Measurements from ENCODE around the gene COL19A1. TPM values are rescaled to one million over a fixed set of nuclear protein-coding genes. Genes with fewer than 3 reads are reported as not detected.

COL19A1 gene
- total and polyA plus RNA-seq, 12 donors: 0.26 to 2.8 (median 1.7) TPM

- no peaks in the 10 kb centered on the region for H3K9me3 ChIP-seq
- H3K4me3 ChIP-seq: no peak overlapping the region
- WGBS, 2 donors: 72 to 78% methylated on average over 3 of the region's 3 CpGs
- DNase-seq: no peak
- TF ChIP-seq CTCF (IDR thresholded peaks at IDR 0.05): no peak
- no peaks in the 10 kb centered on the region for H3K27me3 ChIP-seq
- intact Hi-C loops (cut with DNase I): no loop called here
- no peaks in the 10 kb centered on the region for H3K4me1 ChIP-seq
- no peak overlapping the region for H3K27ac ChIP-seq
- no peaks in the 10 kb centered on the region for H3K36me3 ChIP-seq
- ATAC-seq: no peak
These were observed 118.2 kb downstream of the COL19A1 start for GRCh38 chr6:69984506-69984905.

- no peak overlapping the region for H3K4me3 ChIP-seq
- H3K4me1 ChIP-seq: no peaks in the 10 kb centered on the region
- WGBS, 2 donors: 71 to 83% methylated on average over 1 of the region's 1 CpG
- intact Hi-C loops (cut with DNase I): no loop called here
- TF ChIP-seq CTCF (IDR thresholded peaks at IDR 0.05): peak in 1 of 9 donors; percentile 11
- H3K27me3 ChIP-seq: no peaks in the 10 kb centered on the region
- H3K36me3 ChIP-seq: no peaks in the 10 kb centered on the region
- no peaks in the 10 kb centered on the region for H3K9me3 ChIP-seq
- ATAC-seq (no peak), DNase-seq (no peak)
- H3K27ac ChIP-seq: no peak overlapping the region
These were observed 118.8 kb downstream of the COL19A1 start for GRCh38 chr6:69985180-69985579.

- Histone ChIP-seq H3K4me1 (no peaks in the 10 kb centered on the region), H3K36me3 (no peaks in the 10 kb centered on the region), H3K27me3 (no peaks in the 10 kb centered on the region), H3K27ac (no peak overlapping the region), H3K4me3 (no peak overlapping the region), H3K9me3 (no peaks in the 10 kb centered on the region)
- intact Hi-C loops (cut with DNase I): no loop called here
- TF ChIP-seq CTCF (IDR thresholded peaks at IDR 0.05): no peak
- no peak for ATAC-seq
- DNase-seq: no peak
- 68 to 81% methylated on average over 2 of the region's 2 CpGs for WGBS, 2 donors
These were observed 121.2 kb downstream of the COL19A1 start for GRCh38 chr6:69987550-69987949.

GRCh38 chr6:69988458-69989126 lies 122.2 kb downstream of the COL19A1 start:
- Histone ChIP-seq H3K4me3 (no peak overlapping the region), H3K4me1 (no peaks in the 10 kb centered on the region), H3K27ac (no peak overlapping the region), H3K36me3 (no peaks in the 10 kb centered on the region), H3K9me3 (no peaks in the 10 kb centered on the region), H3K27me3 (no peaks in the 10 kb centered on the region)
- ATAC-seq (no peak), DNase-seq (no peak)
- intact Hi-C loops (cut with DNase I): no loop called here
- TF ChIP-seq CTCF (IDR thresholded peaks at IDR 0.05): no peak
- WGBS, 2 donors: 65 to 69% methylated on average over 5 of the region's 5 CpGs
